NB4 (cell line): ENCODE data around the gene PALM.

Source experiments
- DNase-seq: peaks from one replicate; pipeline ENCODE4 v3.0.0; 2010; ENCODE audit warnings: low read depth
- H3K4me3 ChIP-seq: one replicate; pipeline ENCODE4 v1.5.1; 2011; ENCODE audit warnings: mild to moderate bottlenecking, low read depth, low read length, moderate library complexity
- MYC ChIP-seq: IDR thresholded peaks from 2 replicates; pipeline ENCODE4 v1.6.1; 2011; ENCODE audit warnings: low read depth, low read length
- POLR2A ChIP-seq: IDR thresholded peaks from 2 replicates; pipeline ENCODE4 v1.6.1; 2011; ENCODE audit warnings: mild to moderate bottlenecking; ENCODE audit not compliant: insufficient read length; ENCODE audit errors: extremely low read depth
- TF ChIP-seq, protein P1 (sequence below): IDR thresholded peaks from one replicate; pipeline ENCODE4 v1.5.1; 2012; ENCODE audit warnings: low read depth, low read length
- TF ChIP-seq, protein P2 (sequence below): IDR thresholded peaks from 2 replicates; pipeline ENCODE4 v1.6.1; 2011; ENCODE audit warnings: low read depth, low read length

PALM gene

DNA sequence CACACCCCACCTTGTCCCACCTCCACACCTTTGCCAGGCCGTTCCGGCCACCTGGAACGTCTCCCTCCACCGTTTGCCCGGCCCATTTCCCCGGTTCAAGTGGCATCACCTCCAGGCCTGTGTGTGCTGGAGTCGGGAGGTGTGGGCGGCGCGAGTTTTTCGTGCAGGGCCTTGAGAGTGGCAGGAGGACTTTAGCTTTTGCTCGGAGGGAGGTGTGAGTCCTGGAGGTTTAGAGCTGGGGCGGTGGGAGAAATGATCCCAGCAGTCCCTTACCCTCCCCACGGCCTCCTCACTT is 4.3 kb upstream of the PALM start:
- no peak overlapping the region for H3K4me3 ChIP-seq
- no peak for DNase-seq
- TF ChIP-seq, protein P1, sequence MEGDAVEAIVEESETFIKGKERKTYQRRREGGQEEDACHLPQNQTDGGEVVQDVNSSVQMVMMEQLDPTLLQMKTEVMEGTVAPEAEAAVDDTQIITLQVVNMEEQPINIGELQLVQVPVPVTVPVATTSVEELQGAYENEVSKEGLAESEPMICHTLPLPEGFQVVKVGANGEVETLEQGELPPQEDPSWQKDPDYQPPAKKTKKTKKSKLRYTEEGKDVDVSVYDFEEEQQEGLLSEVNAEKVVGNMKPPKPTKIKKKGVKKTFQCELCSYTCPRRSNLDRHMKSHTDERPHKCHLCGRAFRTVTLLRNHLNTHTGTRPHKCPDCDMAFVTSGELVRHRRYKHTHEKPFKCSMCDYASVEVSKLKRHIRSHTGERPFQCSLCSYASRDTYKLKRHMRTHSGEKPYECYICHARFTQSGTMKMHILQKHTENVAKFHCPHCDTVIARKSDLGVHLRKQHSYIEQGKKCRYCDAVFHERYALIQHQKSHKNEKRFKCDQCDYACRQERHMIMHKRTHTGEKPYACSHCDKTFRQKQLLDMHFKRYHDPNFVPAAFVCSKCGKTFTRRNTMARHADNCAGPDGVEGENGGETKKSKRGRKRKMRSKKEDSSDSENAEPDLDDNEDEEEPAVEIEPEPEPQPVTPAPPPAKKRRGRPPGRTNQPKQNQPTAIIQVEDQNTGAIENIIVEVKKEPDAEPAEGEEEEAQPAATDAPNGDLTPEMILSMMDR: no peak
- TF ChIP-seq POLR2A (no peak), MYC (no peak)
- TF ChIP-seq, protein P2, sequence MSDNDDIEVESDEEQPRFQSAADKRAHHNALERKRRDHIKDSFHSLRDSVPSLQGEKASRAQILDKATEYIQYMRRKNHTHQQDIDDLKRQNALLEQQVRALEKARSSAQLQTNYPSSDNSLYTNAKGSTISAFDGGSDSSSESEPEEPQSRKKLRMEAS: no peak

DNA sequence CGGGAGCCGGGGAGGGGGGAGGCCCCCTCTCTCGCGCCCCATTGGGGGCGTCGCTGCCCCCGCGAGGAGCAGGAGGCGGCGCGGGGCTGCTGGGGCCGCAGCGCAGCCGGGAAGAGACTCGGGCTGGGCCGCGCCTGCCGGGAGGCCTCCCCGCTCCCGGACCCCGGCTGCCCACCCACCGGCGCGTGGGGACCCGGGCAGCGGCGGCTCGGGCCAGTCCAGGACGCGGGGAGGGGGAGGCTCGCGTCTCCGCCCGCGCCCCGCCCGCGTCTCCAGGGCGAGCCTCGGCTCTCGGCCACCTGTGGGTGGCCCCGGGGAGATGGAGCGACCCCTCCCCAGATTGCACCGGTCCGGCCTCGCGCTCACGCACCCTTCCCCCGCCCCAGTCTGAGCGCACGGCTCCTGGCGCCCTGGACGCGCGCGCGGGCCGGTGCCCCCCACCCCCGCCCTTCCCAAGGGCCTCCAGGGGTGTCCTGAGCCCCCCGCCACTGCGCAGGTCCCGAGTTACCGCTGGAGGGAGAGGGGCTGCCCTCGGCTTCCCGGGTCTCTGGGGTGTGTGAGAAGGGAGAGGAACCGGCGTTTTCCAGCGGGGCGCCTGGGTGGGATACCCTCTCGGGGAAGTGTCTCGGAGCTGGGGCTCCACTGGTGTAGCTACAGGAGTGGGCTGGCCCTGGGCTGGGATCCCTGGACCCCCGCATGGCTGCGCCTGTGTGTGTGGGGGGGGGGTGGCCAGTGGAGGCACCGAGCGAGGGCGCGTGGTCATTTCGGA is 645 bp downstream of the PALM start:
- TF ChIP-seq, protein P2: no peak
- TF ChIP-seq MYC: no peak
- TF ChIP-seq POLR2A: no peak
- TF ChIP-seq, protein P1: no peak
- no peak for DNase-seq
- no peak overlapping the region for H3K4me3 ChIP-seq

DNA sequence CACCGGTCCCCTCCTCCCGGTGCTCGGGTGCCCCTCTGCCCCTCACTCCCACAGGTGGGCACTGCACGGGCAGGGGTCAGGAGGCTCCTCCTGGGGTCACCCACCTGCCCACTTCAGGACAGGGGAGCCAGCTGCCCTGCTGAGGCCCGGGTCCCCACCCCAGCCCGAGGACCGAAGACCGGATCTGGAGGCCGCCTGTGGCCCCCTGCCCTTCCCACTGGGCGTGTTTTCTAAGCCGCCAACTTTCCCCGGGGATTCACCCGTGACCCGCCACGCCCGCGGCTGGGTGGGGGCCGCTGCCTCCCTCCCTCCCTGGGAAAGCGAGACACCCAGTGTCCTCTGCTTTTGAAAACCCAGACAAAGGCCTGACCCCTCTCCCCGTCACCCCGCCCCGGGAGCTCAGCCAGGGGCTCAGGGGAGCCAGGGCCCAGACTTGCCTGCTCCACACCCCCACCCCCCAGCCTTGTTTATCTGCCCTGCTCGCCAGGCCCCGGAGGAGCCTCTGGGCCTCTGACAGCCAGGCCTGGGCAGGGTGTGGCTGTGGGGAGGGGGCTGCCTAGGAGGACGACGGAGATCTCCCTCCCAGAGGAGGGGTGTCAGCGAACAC is 1.3 kb downstream of the PALM start:
- DNase-seq: no peak
- TF ChIP-seq, protein P1: no peak
- TF ChIP-seq, protein P2: no peak
- TF ChIP-seq MYC: no peak
- TF ChIP-seq POLR2A: no peak
- H3K4me3 ChIP-seq: no peak overlapping the region

DNA sequence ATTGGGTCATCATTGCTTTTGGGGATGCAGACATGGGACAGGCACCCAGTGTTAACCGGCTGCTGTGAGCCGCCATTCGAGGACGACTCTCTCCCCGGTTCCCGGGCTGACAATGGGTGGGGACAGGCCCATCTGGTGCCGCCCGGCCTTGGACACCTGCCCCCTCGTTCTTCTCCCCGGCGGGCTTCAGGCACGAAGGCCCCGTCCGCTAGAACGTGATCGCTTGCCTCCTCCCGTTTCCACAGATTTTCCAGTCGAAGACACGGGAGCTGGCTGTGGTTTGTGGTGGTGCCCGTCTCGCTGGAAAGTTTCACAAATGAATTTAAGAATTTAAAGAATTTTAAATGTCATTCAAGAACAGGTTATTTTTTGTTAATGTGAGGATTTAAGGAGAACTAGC is 2.0 kb downstream of the PALM start:
- DNase-seq: no peak
- TF ChIP-seq POLR2A (no peak), MYC (no peak)
- TF ChIP-seq, protein P1: no peak
- TF ChIP-seq, protein P2: no peak
- H3K4me3 ChIP-seq: no peak overlapping the region

DNA sequence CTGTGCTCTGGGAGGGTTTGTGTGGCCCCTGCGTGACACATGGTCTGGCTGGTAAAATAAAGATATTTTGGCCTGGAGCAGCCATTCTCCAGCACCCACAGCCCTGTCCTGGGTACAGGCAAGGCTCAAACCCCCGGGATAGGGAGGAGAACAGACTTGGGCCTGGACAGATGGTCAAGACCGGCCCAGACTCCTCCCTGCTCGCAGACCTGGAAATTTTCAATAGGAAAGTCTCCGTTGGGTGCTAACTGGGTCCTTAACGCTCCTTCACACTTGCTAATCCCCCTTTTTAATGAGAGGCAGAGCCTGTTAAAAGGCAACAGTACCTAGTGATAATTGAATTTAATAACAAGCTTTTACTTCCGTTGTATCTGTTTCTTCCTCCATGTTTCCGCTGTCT is 2.5 kb downstream of the PALM start:
- DNase-seq: no peak
- TF ChIP-seq, protein P1: no peak
- TF ChIP-seq MYC (no peak), POLR2A (no peak)
- TF ChIP-seq, protein P2: no peak
- H3K4me3 ChIP-seq: no peak overlapping the region
